ENCODE results near the gene GDF2. TPM values are rescaled to one million over a fixed set of nuclear protein-coding genes. Genes with fewer than 3 reads are reported as not detected.

Gene GDF2
- total RNA-seq, result not detected in 2 replicates

DNA sequence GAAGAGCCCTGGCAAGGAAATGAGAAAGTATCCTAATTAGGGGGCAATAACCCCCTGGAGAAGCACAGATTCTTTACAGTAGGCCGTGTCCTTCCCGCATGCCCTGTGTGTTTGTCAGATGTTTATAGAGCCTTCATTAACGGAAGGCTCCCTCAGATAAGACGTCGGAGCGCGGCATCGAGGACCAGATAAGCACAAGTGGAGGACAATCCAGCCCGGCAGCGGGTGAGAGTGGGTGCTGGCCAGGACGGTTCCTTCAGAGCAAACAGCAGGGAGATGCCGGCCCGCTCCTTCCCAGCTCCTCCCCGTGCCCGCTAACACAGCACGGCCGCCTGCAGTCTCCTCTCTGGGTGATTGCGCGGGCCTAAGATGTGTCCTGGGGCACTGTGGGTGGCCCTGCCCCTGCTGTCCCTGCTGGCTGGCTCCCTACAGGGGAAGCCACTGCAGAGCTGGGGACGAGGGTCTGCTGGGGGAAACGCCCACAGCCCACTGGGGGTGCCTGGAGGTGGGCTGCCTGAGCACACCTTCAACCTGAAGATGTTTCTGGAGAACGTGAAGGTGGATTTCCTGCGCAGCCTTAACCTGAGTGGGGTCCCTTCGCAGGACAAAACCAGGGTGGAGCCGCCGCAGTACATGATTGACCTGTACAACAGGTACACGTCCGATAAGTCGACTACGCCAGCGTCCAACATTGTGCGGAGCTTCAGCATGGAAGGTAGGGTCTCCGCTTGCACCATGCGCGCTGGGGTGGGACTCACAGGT is at the start of gene GDF2:
TSS of gene GDF2 (plus strand) at position 155 of the 762 bp plus-strand sequence. CDS start at position 370, 215 bp downstream.

DNA sequence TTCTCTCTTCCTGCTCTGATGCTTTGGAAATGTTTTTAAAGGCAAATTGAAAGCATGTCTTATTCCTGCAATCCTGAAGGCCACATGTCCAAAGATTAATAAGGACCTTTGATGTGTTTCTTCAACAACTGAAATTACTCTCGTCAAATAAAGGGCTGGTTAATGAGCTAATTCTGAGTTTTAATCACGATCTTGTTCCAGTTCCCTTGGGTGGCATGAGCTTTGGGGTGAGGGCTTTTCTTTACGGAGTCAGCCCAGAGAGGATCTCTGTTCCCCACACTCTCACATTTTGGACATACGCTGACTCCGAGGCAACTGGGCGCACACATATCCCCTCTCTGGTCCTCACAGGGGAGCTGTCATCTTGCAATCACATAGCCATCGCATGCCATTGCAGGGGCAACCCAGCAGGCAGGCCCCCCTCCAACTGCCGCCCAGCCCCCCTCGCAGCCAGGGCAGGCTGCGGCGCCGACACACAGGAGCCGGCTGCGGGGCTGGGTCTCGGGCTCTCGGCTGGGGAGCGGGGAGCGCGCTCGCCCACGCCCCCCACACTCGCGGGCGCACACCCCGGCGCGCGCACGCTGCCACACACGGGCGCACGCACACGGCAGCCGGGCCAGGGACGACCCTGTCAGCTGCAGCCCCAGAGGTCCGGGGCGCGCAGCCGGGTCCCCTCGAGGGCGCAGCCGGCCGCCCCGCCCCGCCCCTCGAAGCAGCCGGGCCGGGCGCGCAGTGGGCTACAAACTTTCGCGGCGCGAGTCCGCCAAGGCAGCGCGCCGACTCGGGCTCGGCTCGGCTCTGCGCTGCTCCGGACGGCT is 22.4 kb upstream of the GDF2 start, which contains the start of gene GDF10:
TSS of gene GDF10 (plus strand) at position 587 of the 818 bp plus-strand sequence. CDS start 455 bp downstream, outside the sequence.

GRCh38 chr10:47348138-47348651 is 25.9 kb downstream of the GDF2 start, which contains the start of gene RBP3:
Gene RBP3 (plus strand): TSS chr10:47348363. CDS start chr10:47348485, 122 bp downstream.

Other genes with a start within 250 kb of the GDF2 start
- gene GDF10, start 22.3 kb upstream of the GDF2 start, total RNA-seq, result 0.12 and 0.15 TPM in 2 replicates
- gene RBP3, start 25.9 kb downstream of the GDF2 start, total RNA-seq, result not detected in 2 replicates
- gene ZNF488, start 61.8 kb downstream of the GDF2 start, total RNA-seq, result 0.06 TPM in 1 of 2 replicates, not detected in the other
- gene ANXA8, start 161.7 kb downstream of the GDF2 start, total RNA-seq, result not detected in 2 replicates
- not detected in 2 replicates for gene FAM25G, start 169.2 kb downstream of the GDF2 start, total RNA-seq
- 1.8 and 2.1 TPM in 2 replicates for gene AGAP9, start 201.2 kb downstream of the GDF2 start, total RNA-seq

All from cardiac ventricle fibroblast (primary cell).